Endothelial cell of umbilical vein (primary cell): ENCODE data around the gene SLC25A45. TPM values are rescaled to one million over a fixed set of nuclear protein-coding genes. Genes with fewer than 3 reads are reported as not detected.

Experiments used
- BruUV-seq: library from RNA; stranded (reverse); fragments of 400-500 nt; replicated peaks from 2 replicates; lab custom pipeline; 2021; lab: Mats Ljungman, UMichigan
- CTCF ChIA-PET: fragments of 300-600, 350-600 bp; sonication (Branson Sonifier 250); formaldehyde crosslinking; loops from one replicate; lab custom pipeline; 2021; ENCODE audit warnings: antibody characterized with exemption, inconsistent platforms; lab: Charles Lee
- POLR2A ChIA-PET: fragments of 300-600, 350-600 bp; sonication (Branson Sonifier 250); formaldehyde crosslinking; loops from one replicate; lab custom pipeline; 2021; ENCODE audit warnings: antibody characterized with exemption, inconsistent platforms; lab: Charles Lee
- DNase-seq: peaks from one replicate; pipeline ENCODE4 v3.0.0-alpha.2; 2011; ENCODE audit warnings: low read depth, low spot score
- FAIRE-seq: peaks from 2 replicates; lab custom pipeline; 2011; peaks lifted over from hg19 to GRCh38; lab: Jason Lieb, UNC
- H2AFZ ChIP-seq: 2 replicates; pipeline ENCODE4 v1.6.0; 2012; ENCODE audit warnings: low read depth, low read length, control low read depth, inconsistent platforms
- H3K27ac ChIP-seq: 2 replicates; pipeline ENCODE4 v1.5.1; 2011; ENCODE audit warnings: low read depth, mild to moderate bottlenecking, control low read depth, low read length, moderate library complexity; ENCODE audit not compliant: insufficient read depth
- H3K27me3 ChIP-seq, 2 experiments: 2 replicates each; pipeline versions ENCODE4 v1.6.0 to v1.6.1; 2011; ENCODE audit warnings: low read length in 2 of 2, mixed read lengths in 1 of 2; ENCODE audit not compliant: control insufficient read depth in 2 of 2, insufficient read depth in 2 of 2
- H3K36me3 ChIP-seq, 2 experiments: 2 replicates in 1 of 2; 3 replicates in 1 of 2; pipeline ENCODE4 v1.5.1; 2011; ENCODE audit warnings: low read length in 2 of 2, mild to moderate bottlenecking in 1 of 2, moderate library complexity in 1 of 2; ENCODE audit not compliant: control insufficient read depth in 2 of 2, insufficient read depth in 2 of 2; ENCODE audit errors: extremely low read depth in 1 of 2
- H3K4me1 ChIP-seq: 3 replicates; pipeline ENCODE4 v1.5.1; 2011; ENCODE audit warnings: mild to moderate bottlenecking, low read length; ENCODE audit not compliant: control insufficient read depth, insufficient read depth; ENCODE audit errors: extremely low read depth
- H3K4me2 ChIP-seq: 2 replicates; pipeline ENCODE4 v1.6.1; 2011; ENCODE audit warnings: low read length, control low read depth, mixed read lengths; ENCODE audit not compliant: insufficient read depth
- H3K4me3 ChIP-seq, 3 experiments: fragments of 200-600 bp in 1 of 3; sonication (generic), shearing (Covaris generic) in 1 of 3; replicated peaks in 1 of 3; 2 replicates each; pipeline ENCODE4 v1.5.1; 2011 to 2016; ENCODE audit warnings: control low read depth in 3 of 3, low read length in 3 of 3, mild to moderate bottlenecking in 2 of 3, inconsistent platforms in 1 of 3, low read depth in 1 of 3, moderate library complexity in 1 of 3; ENCODE audit not compliant: insufficient read depth in 1 of 3
- H3K79me2 ChIP-seq: 2 replicates; pipeline ENCODE4 v1.6.0; 2012; ENCODE audit warnings: low read length, inconsistent platforms; ENCODE audit not compliant: control insufficient read depth, insufficient read depth
- H3K9ac ChIP-seq: replicated peaks from 2 replicates; pipeline ENCODE3; 2011; ENCODE audit warnings: low read length, control low read depth; ENCODE audit not compliant: insufficient read depth; ENCODE audit errors: extremely low read depth
- H3K9me1 ChIP-seq: replicated peaks from 3 replicates; pipeline ENCODE4 v1.6.0; 2011; ENCODE audit warnings: mild to moderate bottlenecking, low read length; ENCODE audit not compliant: control insufficient read depth, insufficient read depth; ENCODE audit errors: extremely low read depth
- H3K9me3 ChIP-seq: replicated peaks from 2 replicates; pipeline ENCODE4 v1.5.1; 2012; ENCODE audit warnings: low read length, inconsistent platforms; ENCODE audit not compliant: control insufficient read depth, insufficient read depth
- H4K20me1 ChIP-seq: replicated peaks from 2 replicates; pipeline ENCODE3; 2011; ENCODE audit warnings: mild to moderate bottlenecking, low read length; ENCODE audit not compliant: control insufficient read depth, insufficient read depth; ENCODE audit errors: extremely low read depth
- CTCF ChIP-seq, 2 donors: IDR thresholded peaks; 1 replicate in 1 of 2; 2 replicates in 1 of 2; pipeline ENCODE4 v1.5.1; 2011; ENCODE audit warnings: low read length in 2 of 2, mild to moderate bottlenecking in 2 of 2, moderate library complexity in 2 of 2, control low read depth in 1 of 2, inconsistent platforms in 1 of 2, low read depth in 1 of 2; ENCODE audit not compliant: insufficient read depth in 1 of 2; ENCODE audit errors: extremely low read depth in 1 of 2
- EZH2 ChIP-seq: IDR thresholded peaks from 2 replicates; pipeline ENCODE4 v1.6.1; 2012; ENCODE audit warnings: borderline replicate concordance, low read depth, mild to moderate bottlenecking, moderate library complexity, low read length, inconsistent platforms; ENCODE audit not compliant: severe bottlenecking
- FOS ChIP-seq: IDR thresholded peaks from 2 replicates; pipeline ENCODE4 v1.6.1; 2011; ENCODE audit warnings: mild to moderate bottlenecking, low read length, moderate library complexity, borderline replicate concordance; ENCODE audit not compliant: insufficient read depth
- GATA2 ChIP-seq: IDR thresholded peaks from 2 replicates; pipeline ENCODE4 v1.7.0; 2011; ENCODE audit warnings: low read depth, mild to moderate bottlenecking, moderate library complexity, mixed read lengths, low read length; ENCODE audit not compliant: insufficient read length, insufficient read depth
- JUN ChIP-seq: IDR thresholded peaks from 2 replicates; pipeline ENCODE4 v1.6.1; 2011; ENCODE audit warnings: borderline replicate concordance, low read depth; ENCODE audit not compliant: insufficient read length, insufficient read depth
- MYC ChIP-seq: IDR thresholded peaks from one replicate; pipeline ENCODE4 v1.6.1; 2011; ENCODE audit warnings: mild to moderate bottlenecking, low read depth, low read length
- POLR2A ChIP-seq: IDR thresholded peaks from 2 replicates; pipeline ENCODE4 v1.6.1; 2012; ENCODE audit warnings: low read depth, mild to moderate bottlenecking, control low read depth, low read length
- POLR2AphosphoS5 ChIP-seq: IDR thresholded peaks from 2 replicates; pipeline ENCODE4 v1.6.1; 2012; ENCODE audit warnings: low read depth, mild to moderate bottlenecking, control low read depth, low read length, moderate library complexity; ENCODE audit not compliant: insufficient read depth
- dilution Hi-C: fragments of 300-500 bp; cut with MboI; formaldehyde crosslinking; loops from one replicate; pipeline ENCODE4 v1.15.0; 2019; ENCODE audit warnings: low sequenced_read_pairs; ENCODE audit not compliant: extremely low pct_ligation_motif_present
- intact Hi-C: fragments of 100-400 bp; cut with micrococcal nuclease; formaldehyde crosslinking; loops from one replicate; pipeline ENCODE4 v1.10.0; 2022
- polyA plus RNA-seq, 4 experiments: library from polyadenylated mRNA; depleted of rRNA in 3 of 4; stranded (reverse) in 3 of 4; unstranded in 1 of 4; fragments of >200 nt; gene quantifications; 2 replicates each; pipeline versions ENCODE4 v1.2.1 to v1.2.3, GENCODE V29; 2011 to 2012; ENCODE audit warnings: missing spikeins in 1 of 4
- total RNA-seq: library from RNA; stranded (reverse); gene quantifications from 2 replicates; pipeline ENCODE4 v1.2.3, GENCODE V29; 2021
- TF ChIP-seq, protein P1 (sequence below): IDR thresholded peaks from 2 replicates; pipeline ENCODE4 v1.6.1; 2011; ENCODE audit not compliant: insufficient read depth, insufficient read length

SLC25A45 gene
- total and polyA plus RNA-seq, 2 donors (not counting 3 experiments of a cell fraction or from before 2014, with no cell fraction given): 1.2 to 3.1 TPM

DNA sequence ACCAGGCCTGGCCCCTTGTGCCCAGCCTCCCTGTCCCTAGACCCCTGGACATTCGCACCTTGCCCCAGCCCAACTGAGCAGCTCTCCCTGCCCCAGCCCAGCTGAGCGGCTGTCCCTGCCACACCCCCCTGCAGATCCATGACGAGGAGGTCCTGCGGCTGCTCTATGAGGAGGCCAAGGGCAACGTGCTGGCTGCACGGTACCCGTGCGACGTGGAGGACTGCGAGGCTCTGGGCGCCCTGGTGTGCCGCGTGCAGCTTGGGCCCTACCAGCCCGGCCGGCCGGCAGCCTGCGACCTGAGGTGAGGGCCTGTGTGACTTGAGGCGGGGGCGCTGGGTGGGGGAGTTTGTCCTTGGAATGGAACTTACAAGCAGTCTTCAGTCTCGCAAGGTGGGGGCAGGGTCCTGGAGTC lies 11.7 kb upstream of the SLC25A45 start:
- DNase-seq (no peak), FAIRE-seq (no peak)
- no peak overlapping the region for H3K4me3 ChIP-seq
- no peak overlapping the region for H3K9ac ChIP-seq
- TF ChIP-seq EZH2 (no peak), JUN (no peak), CTCF (IDR thresholded peaks at IDR 0.05; ENCODE audit: extremely low read depth in 1 of 2, insufficient read depth in 1 of 2, low read depth in 1 of 2, low read length in 2 of 2) (no peak), POLR2A (no peak), FOS (no peak)
- H4K20me1 ChIP-seq: no peaks in the 10 kb centered on the region
- H3K9me3 ChIP-seq: no peaks in the 10 kb centered on the region
- peaks cover 44% of the 10 kb centered on the region for H3K79me2 ChIP-seq
- no peak overlapping the region for H3K4me2 ChIP-seq
- intact Hi-C loops: no loop called here
- H2AFZ ChIP-seq: no peak overlapping the region
- no peak overlapping the region for H3K27ac ChIP-seq
- H3K9me1 ChIP-seq: no peaks in the 10 kb centered on the region
- H3K27me3 ChIP-seq: no peaks in the 10 kb centered on the region
- POLR2A ChIA-PET: no interaction called here
- peaks cover 11 to 43% of the 10 kb centered on the region in 2 experiments for H3K36me3 ChIP-seq
- CTCF ChIA-PET: interaction anchor here (1.2 kb wide), 1 partner anchor 22 kb away, joined by 3 read pairs; no protein-coding TSS in a partner anchor
- H3K4me1 ChIP-seq: peaks cover 21% of the 10 kb centered on the region
- no TSS peak for BruUV-seq
- dilution Hi-C loops: no loop called here

- H3K27me3 ChIP-seq: no peaks in the 10 kb centered on the region
- H3K9me3 ChIP-seq: no peaks in the 10 kb centered on the region
- FAIRE-seq (no peak), DNase-seq (no peak)
- dilution Hi-C loops: no loop called here
- intact Hi-C loops: no loop called here
- H3K4me1 ChIP-seq: peaks cover 26% of the 10 kb centered on the region
- H3K4me2 ChIP-seq: no peak overlapping the region
- no TSS peak for BruUV-seq
- no peak overlapping the region for H3K9ac ChIP-seq
- H3K27ac ChIP-seq: no peak overlapping the region
- no peak overlapping the region for H3K4me3 ChIP-seq
- TF ChIP-seq EZH2 (no peak), GATA2 (no peak), JUN (no peak), POLR2AphosphoS5 (no peak), POLR2A (no peak), CTCF (IDR thresholded peaks at IDR 0.05; ENCODE audit: extremely low read depth in 1 of 2, insufficient read depth in 1 of 2, low read depth in 1 of 2, low read length in 2 of 2) (no peak), MYC (no peak), FOS (no peak)
- TF ChIP-seq, protein P1, sequence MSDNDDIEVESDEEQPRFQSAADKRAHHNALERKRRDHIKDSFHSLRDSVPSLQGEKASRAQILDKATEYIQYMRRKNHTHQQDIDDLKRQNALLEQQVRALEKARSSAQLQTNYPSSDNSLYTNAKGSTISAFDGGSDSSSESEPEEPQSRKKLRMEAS: no peak
- H3K9me1 ChIP-seq: no peaks in the 10 kb centered on the region
- ChIA-PET CTCF (interaction anchor here (1.2 kb wide), 1 partner anchor 23 kb away, joined by 3 read pairs; no protein-coding TSS in a partner anchor), POLR2A (no interaction called here)
- peaks cover 10 to 43% of the 10 kb centered on the region in 2 experiments for H3K36me3 ChIP-seq
- peaks cover 49% of the 10 kb centered on the region for H3K79me2 ChIP-seq
- no peaks in the 10 kb centered on the region for H4K20me1 ChIP-seq
- H2AFZ ChIP-seq: no peak overlapping the region
Observed at GRCh38 chr11:65393513-65394079, 11.2 kb upstream of the SLC25A45 start.
